Activated naive CD4-positive, alpha-beta T cell treated with anti-CD3 and anti-CD28 coated beads, Interleukin-2, amount 50 U/mL, for 24 hours (primary cell): ENCODE measurements around the gene STARD13.

Experiments used
- H3K27ac Mint-ChIP-seq: one replicate; pipeline ENCODE4 v1.8.0; 2021; ENCODE audit warnings: mild to moderate bottlenecking, mixed read lengths
- H3K27me3 Mint-ChIP-seq: one replicate; pipeline ENCODE4 v1.8.0; 2021; ENCODE audit warnings: mixed read lengths
- H3K36me3 Mint-ChIP-seq: one replicate; pipeline ENCODE4 v1.8.0; 2021; ENCODE audit warnings: mixed read lengths
- H3K4me1 Mint-ChIP-seq: one replicate; pipeline ENCODE4 v1.8.0; 2021; ENCODE audit warnings: mixed read lengths
- H3K4me3 Mint-ChIP-seq: one replicate; pipeline ENCODE4 v1.8.0; 2021; ENCODE audit warnings: mild to moderate bottlenecking, mixed read lengths
- H3K9me3 Mint-ChIP-seq: one replicate; pipeline ENCODE4 v1.8.0; 2021; ENCODE audit warnings: mixed read lengths

The STARD13 gene

DNA sequence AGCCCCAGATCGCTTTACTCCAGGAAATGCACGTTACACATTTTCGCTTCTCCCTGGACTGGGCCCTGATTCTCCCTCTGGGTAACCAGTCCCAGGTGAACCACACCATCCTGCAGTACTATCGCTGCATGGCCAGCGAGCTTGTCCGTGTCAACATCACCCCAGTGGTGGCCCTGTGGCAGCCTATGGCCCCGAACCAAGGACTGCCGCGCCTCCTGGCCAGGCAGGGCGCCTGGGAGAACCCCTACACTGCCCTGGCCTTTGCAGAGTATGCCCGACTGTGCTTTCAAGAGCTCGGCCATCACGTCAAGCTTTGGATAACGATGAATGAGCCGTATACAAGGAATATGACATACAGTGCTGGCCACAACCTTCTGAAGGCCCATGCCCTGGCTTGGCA is 224.7 kb downstream of the STARD13 start:
- Mint-ChIP-seq H3K4me3 (no peak overlapping the region), H3K4me1 (no peaks in the 10 kb centered on the region), H3K9me3 (no peaks in the 10 kb centered on the region), H3K36me3 (peaks cover 2% of the 10 kb centered on the region), H3K27me3 (peaks cover 1% of the 10 kb centered on the region), H3K27ac (no peak overlapping the region)

- peaks cover 1% of the 10 kb centered on the region for H3K27me3 Mint-ChIP-seq
- H3K4me3 Mint-ChIP-seq = no peak overlapping the region
- no peaks in the 10 kb centered on the region for H3K9me3 Mint-ChIP-seq
- H3K27ac Mint-ChIP-seq = no peak overlapping the region
- H3K4me1 Mint-ChIP-seq = no peaks in the 10 kb centered on the region
- peaks cover 4% of the 10 kb centered on the region for H3K36me3 Mint-ChIP-seq
Measured at GRCh38 chr13:33058776-33059327, 226.7 kb downstream of the STARD13 start.

DNA sequence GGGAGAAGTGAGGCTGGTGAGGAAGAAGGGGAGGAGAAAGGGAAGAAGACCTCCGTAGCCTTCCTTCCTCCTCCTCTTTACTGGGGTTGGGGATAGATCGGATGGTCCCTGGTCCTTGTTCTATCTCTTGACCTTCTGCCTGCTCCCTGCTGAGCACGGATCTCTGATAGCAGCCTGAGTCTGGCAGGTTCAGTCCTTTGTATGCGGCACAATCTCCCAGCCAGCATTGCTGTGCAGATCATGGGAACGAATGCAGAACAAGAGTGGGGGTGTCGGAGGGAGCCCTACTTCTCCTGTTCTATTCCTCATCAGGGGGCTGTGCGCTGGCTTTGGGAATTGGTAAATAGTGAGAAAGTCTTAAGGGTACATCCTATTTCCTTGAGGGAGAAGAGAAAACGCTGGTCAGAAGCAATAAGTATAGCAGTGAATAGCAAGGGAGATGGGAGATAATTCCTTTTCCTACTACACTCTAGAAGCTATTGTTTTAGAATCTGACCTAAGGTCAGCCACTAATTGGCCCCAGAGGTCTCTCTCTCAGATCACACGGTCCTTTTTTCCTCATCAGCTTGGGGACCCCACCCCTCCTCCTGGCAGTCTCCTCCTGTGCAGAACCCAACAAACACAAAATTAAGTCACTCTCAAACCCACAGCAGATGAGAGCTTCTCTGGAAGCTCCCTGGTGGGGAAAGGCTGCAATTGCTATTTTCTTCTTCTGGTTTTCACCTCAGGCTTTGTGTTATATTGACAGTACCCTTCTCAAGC is 228.4 kb downstream of the STARD13 start:
- Mint-ChIP-seq H3K27me3 (no peaks in the 10 kb centered on the region), H3K9me3 (no peaks in the 10 kb centered on the region), H3K4me1 (no peaks in the 10 kb centered on the region), H3K4me3 (no peak overlapping the region), H3K36me3 (peaks cover 2% of the 10 kb centered on the region), H3K27ac (no peak overlapping the region)

GRCh38 chr13:33053397-33054066 is 232.0 kb downstream of the STARD13 start:
- Mint-ChIP-seq H3K27ac (no peak overlapping the region), H3K36me3 (peaks cover 2% of the 10 kb centered on the region), H3K9me3 (no peaks in the 10 kb centered on the region), H3K4me3 (no peak overlapping the region), H3K27me3 (peaks cover 3% of the 10 kb centered on the region), H3K4me1 (no peaks in the 10 kb centered on the region)
